HG03439 (cell line): ENCODE results near the gene VKORC1L1.
"Not testable (repeated sequence)": the region's sequence is repeated elsewhere in the genome, so short reads cannot be mapped to it uniquely, and the experiment has no call there.

Experiments used
- ATAC-seq: cut with Tn5 transposase; IDR thresholded peaks from one replicate; pipeline ENCODE4 v1.9.1; 2021; ENCODE audit warnings: mild to moderate bottlenecking, moderate library complexity; ENCODE audit not compliant: unreplicated experiment

Gene VKORC1L1

GRCh38 chr7:65937296-65937695 is 64.4 kb downstream of the VKORC1L1 start:
- no peak for ATAC-seq

- ATAC-seq, result no peak
Observed at GRCh38 chr7:65938336-65938895, 65.5 kb downstream of the VKORC1L1 start.

- not testable (repeated sequence) for ATAC-seq
Observed at GRCh38 chr7:65945787-65946186, 72.9 kb downstream of the VKORC1L1 start.

GRCh38 chr7:65946904-65947303 is 74.0 kb downstream of the VKORC1L1 start:
- ATAC-seq, result no peak

- no peak for ATAC-seq
Observed at GRCh38 chr7:65951837-65952578, 79.1 kb downstream of the VKORC1L1 start.

GRCh38 chr7:65953001-65953720 is 80.3 kb downstream of the VKORC1L1 start:
- no peak for ATAC-seq

DNA sequence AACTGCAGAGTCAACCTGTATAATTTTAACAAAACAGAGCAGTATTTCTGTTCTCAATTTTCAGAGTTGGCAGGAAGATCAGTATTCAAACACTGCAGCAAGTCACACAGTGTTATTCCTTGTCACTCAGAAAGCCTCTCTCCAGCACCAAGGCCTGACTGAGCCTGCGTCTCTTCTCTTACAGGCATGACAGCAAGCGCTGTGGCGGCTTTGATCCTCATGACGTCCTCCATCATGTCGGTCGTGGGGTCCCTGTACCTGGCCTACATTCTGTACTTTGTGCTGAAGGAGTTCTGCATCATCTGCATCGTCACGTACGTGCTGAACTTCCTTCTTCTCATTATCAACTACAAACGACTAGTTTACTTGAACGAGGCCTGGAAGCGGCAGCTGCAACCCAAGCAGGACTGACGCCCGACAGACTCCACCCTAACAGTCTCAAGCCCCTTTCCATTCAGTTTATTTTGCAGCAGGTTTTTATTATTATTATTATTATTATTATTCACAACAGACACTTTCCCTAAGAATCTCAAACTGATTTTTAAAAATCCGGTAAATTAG is 81.1 kb downstream of the VKORC1L1 start:
- ATAC-seq, result no peak

DNA sequence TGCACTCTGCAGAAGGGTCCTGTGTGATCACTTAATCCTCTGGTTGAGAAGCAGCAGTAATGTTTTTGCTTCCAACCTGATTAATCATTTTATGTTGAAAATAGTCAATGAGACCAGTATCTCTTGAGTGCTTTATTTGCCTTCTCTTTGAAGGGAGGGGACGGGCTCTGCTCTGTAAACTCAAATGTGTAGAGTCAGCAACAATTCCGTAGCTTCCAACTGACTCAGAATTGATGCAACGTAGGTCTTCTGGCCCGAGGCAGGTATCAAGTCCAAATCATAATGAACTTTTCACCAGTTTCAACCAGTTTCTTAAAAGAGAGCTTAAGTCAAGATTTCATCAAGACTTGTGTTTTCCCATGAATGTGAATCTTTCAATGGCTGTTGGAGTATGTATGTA is 82.8 kb downstream of the VKORC1L1 start:
- ATAC-seq, result no peak

DNA sequence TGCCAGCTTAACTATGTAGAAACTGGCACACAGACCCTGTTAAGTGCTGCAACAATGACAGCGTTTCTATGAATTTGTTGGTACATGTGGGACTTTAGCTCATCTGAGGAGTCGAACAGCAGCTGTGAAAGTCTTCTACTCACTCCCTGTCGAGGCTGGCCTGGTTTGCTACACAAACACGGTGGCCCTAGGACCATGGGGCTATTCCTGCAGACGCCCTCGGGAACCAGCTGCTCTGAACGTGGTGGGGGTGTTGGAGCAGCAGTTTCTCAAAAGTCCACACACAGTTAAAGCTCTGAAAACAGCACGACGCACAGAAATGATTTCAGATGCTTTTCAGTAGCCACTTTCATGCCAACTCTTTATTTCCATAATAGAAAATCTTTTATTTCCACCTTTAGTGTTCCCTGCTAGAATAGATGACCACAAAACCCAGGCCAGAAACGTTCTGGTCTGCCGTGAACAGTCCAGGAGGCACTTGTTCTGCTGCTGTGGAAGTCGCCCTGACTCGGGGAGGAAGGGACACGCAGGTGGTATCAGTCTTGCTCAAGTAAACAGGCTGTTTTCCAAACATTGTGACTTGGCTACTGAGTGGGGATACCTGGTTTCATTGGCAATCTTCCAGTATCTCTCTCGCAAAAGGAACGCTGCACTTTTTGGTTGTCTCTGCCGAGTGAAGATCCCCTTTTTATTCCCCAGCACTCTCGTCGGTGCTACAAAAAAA is 87.6 kb downstream of the VKORC1L1 start:
- ATAC-seq, result no peak

- no peak for ATAC-seq
Observed at GRCh38 chr7:65962033-65962432, 89.2 kb downstream of the VKORC1L1 start.

DNA sequence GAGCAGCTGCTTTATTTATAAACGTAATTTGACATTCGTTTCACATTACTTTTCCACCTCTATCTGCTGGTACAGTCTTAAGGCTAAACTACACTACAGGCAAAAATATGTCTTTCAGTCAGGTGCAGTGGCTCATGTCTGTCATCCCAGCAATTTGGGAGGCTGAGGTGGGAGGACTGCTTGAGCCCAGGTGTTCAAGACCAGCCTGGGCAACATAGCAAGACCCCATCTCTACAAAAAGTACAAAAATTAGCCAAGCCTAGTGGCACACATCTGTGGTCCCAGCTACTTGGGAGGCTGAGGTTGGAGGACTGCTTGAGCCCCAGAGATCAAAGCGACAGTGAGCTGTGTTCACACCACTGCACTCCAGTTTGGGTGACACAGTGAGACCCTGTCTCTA is 91.8 kb downstream of the VKORC1L1 start:
- ATAC-seq, result not testable (repeated sequence)

DNA sequence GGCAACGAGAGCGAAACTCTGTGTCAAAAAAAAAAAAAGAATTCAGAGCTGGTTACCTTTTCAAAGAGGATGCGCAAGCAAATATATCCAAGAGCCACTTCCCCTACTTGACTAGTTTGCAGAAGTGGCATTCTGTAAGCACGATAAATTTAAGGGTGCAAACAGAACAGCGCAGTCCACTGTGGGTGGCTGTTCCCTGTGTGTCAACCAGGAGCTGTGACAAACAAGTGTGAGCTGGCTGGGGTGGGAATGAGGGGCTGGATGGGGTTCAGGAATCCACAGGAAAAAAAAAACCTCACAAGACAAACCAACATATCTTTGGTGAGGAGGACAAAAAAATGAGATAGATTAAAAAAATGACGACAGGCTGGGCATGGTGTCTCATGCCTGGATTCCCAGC is 93.3 kb downstream of the VKORC1L1 start:
- no peak for ATAC-seq

DNA sequence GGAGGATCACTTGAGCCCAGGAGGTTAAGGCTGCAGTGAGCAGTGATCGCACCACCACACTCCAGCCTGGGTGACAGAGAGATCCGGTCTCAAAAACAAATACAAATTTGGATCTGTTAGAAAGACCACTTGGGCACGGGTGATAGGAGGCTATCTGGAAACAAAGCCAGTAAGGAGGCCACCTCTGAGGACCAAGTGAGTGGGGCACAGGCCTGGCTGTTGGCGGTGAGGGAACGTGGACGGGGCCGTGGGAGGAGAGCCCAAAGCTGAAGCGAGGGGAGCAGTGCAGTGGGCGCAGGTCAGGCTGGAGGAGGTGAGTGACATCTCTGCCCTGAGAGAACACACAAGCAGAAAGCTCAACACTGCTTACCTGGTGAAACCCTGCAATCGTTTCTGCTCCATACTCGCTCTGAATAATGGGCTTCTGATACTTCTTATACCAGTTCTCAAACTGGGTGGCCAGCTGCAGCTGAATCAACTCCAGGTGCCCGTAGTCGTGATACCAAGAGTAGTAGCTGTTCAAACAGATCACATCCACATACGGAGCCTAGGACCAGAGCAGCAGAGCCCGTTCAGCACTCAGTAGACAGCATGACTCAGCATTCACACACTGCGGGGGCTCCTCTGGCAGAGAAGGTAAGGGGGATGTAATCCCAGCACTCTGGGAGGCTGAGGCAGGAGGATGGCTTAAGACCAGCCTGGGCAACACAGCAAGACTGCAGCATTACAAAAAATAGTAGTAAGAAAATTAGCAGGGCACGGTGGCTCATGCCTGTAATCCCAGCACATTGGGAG is 94.7 kb downstream of the VKORC1L1 start:
- no peak for ATAC-seq

DNA sequence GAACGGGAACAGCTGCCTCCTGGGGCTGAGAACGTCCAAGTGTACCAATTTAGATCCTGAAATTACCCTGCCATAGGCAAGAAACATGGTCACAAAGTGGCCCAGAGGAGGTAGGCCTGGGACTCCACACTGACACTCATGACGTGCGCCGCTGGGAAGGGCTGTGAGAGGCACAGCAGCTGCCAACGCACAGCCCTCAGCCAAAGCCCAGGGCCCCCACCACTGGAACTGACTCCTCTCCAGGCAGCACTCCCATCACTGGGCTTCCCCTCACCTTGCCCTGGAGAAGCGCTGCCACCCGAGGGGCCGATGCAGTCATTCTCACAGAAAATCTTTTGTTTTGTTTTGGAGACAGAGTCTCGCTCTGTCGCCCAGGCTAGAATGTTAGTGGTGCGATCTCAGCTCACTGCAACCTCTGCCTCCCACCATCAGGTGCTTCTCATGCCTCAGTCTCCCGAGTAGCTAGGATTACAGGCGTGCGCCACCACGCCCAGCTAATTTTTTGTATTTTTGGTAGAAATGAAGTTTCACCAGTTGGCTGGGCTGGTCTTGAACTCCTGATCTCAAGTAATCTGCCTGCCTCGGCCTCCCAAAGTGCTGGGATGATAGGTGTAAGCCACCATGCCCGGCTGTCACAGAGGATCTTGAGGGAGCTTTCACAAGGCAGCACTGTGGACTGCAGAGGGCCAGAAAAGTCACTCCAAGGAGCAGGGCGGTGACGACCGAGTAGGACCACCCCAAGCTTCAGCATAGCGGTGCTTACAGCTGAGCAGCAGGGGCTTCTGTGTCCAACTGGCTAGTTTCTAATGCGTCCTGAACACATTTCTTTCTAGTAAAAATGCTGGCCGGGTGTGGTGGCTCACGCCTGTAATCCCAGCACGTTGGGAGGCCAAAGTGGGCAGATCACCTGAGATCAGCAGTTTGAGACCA is 95.6 kb downstream of the VKORC1L1 start:
- no peak for ATAC-seq

DNA sequence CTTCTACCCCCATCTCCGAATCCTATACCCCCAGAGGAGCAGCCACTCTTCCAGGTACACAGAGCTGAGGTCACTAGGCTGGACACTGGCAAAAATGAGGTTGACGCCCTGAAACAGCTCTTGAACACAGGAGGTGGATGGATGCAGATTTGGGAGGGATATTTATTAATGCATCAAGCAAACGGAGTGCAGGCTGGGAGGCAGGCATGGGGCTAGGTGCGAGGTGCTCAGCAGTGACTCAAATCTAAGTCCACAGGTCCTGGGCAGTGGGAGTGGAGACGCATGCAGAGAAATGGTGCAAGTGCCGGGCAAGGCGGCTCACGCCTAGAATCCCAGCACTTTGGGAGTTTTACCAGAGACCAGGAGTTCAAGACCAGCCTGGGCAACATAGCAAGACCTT is 98.1 kb downstream of the VKORC1L1 start:
- no peak for ATAC-seq

GRCh38 chr7:65972976-65973375 is 100.1 kb downstream of the VKORC1L1 start:
- ATAC-seq, result no peak

GRCh38 chr7:65974191-65974801 is 101.4 kb downstream of the VKORC1L1 start:
- no peak for ATAC-seq

- no peak for ATAC-seq
Observed at GRCh38 chr7:65974876-65975275, 102.0 kb downstream of the VKORC1L1 start.
